ENCODE results near the gene FAH.

The FAH gene

DNA sequence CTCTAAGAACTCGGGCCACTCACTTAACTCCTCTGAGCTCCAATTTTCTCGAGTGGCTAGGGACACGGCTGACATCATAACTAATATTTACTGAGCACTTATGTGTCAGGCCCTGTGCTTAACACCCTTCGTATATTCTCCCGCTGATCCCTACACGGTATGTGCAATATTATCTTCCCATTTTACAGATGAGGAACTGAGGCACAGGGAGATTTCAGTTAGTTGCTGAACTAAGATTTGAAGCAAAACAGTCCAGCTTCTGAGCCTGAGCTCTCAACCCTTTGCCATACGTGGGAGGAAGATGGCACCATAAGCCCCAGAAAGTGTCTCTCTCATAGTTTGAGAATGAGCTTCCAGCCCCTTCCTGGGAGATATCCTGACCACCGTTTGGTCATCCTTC, 19.6 kb downstream of the FAH start:
- Histone ChIP-seq H3K4me1 (ENCODE audit: control insufficient read depth, insufficient read depth, low read length) (no peaks in the 10 kb centered on the region), H3K36me3 (ENCODE audit: control insufficient read depth, insufficient read depth, low read length) (peaks cover 22% of the 10 kb centered on the region; the same call in 1 of the 2 replicates), H3K4me3 (ENCODE audit: low read depth, low read length) (no peak overlapping the region), H3K27ac (ENCODE audit: low read depth, low read length) (no peak overlapping the region), H3K9ac (ENCODE audit: low read length) (no peak overlapping the region), H3K27me3 (ENCODE audit: control insufficient read depth, insufficient read depth, low read length) (no peaks in the 10 kb centered on the region), H3K9me3 (ENCODE audit: control insufficient read depth, insufficient read depth, low read depth, low read length) (no peaks in the 10 kb centered on the region)

DNA sequence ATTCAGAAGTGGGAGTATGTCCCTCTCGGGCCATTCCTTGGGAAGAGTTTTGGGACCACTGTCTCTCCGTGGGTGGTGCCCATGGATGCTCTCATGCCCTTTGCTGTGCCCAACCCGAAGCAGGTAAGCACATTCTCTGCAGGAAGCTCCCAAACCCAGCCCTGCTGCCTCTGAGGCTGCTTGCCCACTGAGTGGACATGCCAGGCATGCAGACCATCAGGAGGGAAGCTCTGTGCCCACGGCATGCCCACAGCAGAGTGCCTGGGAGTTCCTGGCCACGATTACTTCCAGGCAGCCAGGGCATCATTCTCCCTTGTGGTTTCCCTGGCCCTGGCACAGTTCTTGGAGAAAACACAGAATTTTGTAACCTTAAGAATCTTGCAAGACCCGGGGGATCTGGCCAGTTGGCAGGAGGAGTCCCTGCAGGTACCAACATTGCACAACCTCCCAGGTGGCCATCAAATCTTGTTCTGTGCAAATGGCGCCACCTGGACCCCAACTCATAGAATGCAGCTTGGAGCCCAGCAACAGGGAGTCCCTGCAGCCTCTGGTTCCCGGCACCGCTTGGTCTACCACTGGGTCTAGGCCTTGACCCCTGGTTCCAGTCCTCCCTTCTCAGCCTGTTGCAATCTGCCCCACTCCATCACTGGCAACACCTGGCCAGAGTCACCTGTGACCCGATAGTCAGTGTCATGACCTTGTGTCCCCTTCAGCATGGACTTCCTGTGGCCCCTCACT, 20.4 kb downstream of the FAH start:
- H3K36me3 ChIP-seq (ENCODE audit: control insufficient read depth, insufficient read depth, low read length), result peaks cover 24% of the 10 kb centered on the region; the same call in 1 of the 2 replicates
- no peak overlapping the region for H3K9ac ChIP-seq (ENCODE audit: low read length)
- no peaks in the 10 kb centered on the region for H3K9me3 ChIP-seq (ENCODE audit: control insufficient read depth, insufficient read depth, low read depth, low read length)
- H3K27me3 ChIP-seq (ENCODE audit: control insufficient read depth, insufficient read depth, low read length), result no peaks in the 10 kb centered on the region
- no peaks in the 10 kb centered on the region for H3K4me1 ChIP-seq (ENCODE audit: control insufficient read depth, insufficient read depth, low read length)
- H3K4me3 ChIP-seq (ENCODE audit: low read depth, low read length), result no peak overlapping the region
- no peak overlapping the region for H3K27ac ChIP-seq (ENCODE audit: low read depth, low read length)

GRCh38 chr15:80174017-80174746, 21.4 kb downstream of the FAH start:
- peaks cover 21% of the 10 kb centered on the region; the same call in 1 of the 2 replicates for H3K36me3 ChIP-seq (ENCODE audit: control insufficient read depth, insufficient read depth, low read length)
- no peak overlapping the region for H3K9ac ChIP-seq (ENCODE audit: low read length)
- no peak overlapping the region for H3K27ac ChIP-seq (ENCODE audit: low read depth, low read length)
- H3K4me3 ChIP-seq (ENCODE audit: low read depth, low read length), result no peak overlapping the region
- no peaks in the 10 kb centered on the region for H3K4me1 ChIP-seq (ENCODE audit: control insufficient read depth, insufficient read depth, low read length)
- no peaks in the 10 kb centered on the region for H3K27me3 ChIP-seq (ENCODE audit: control insufficient read depth, insufficient read depth, low read length)
- no peaks in the 10 kb centered on the region for H3K9me3 ChIP-seq (ENCODE audit: control insufficient read depth, insufficient read depth, low read depth, low read length)

DNA sequence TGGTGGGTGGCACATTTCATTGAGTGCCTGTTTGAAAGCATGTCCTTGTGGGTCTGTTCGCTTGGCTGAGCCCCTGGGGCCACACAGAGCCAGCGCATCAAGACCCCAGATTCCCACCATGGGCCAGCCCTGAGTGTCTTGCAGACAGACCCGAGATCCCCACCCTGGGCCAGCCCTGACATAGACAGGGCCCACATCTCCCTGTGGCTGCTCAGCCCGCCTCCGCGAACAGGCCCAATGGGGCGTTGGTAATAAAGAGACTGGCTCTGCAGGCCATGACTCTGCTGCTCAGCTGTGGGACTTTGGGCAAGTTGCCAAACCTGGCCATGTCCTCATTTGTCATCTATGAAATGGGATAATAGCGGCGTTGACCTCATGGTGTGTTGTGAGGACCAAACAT, 22.6 kb downstream of the FAH start:
- Histone ChIP-seq H3K27ac (ENCODE audit: low read depth, low read length) (no peak overlapping the region), H3K9me3 (ENCODE audit: control insufficient read depth, insufficient read depth, low read depth, low read length) (no peaks in the 10 kb centered on the region), H3K36me3 (ENCODE audit: control insufficient read depth, insufficient read depth, low read length) (peaks cover 21% of the 10 kb centered on the region; the same call in 1 of the 2 replicates), H3K27me3 (ENCODE audit: control insufficient read depth, insufficient read depth, low read length) (no peaks in the 10 kb centered on the region), H3K4me1 (ENCODE audit: control insufficient read depth, insufficient read depth, low read length) (no peaks in the 10 kb centered on the region), H3K4me3 (ENCODE audit: low read depth, low read length) (no peak overlapping the region), H3K9ac (ENCODE audit: low read length) (no peak overlapping the region)

GRCh38 chr15:80176443-80176842, 23.6 kb downstream of the FAH start:
- H3K9me3 ChIP-seq (ENCODE audit: control insufficient read depth, insufficient read depth, low read depth, low read length), result no peaks in the 10 kb centered on the region
- H3K36me3 ChIP-seq (ENCODE audit: control insufficient read depth, insufficient read depth, low read length), result peaks cover 28% of the 10 kb centered on the region
- no peaks in the 10 kb centered on the region for H3K4me1 ChIP-seq (ENCODE audit: control insufficient read depth, insufficient read depth, low read length)
- H3K9ac ChIP-seq (ENCODE audit: low read length), result no peak overlapping the region
- no peak overlapping the region for H3K27ac ChIP-seq (ENCODE audit: low read depth, low read length)
- H3K4me3 ChIP-seq (ENCODE audit: low read depth, low read length), result no peak overlapping the region
- H3K27me3 ChIP-seq (ENCODE audit: control insufficient read depth, insufficient read depth, low read length), result no peaks in the 10 kb centered on the region

- Histone ChIP-seq H3K4me3 (ENCODE audit: low read depth, low read length) (no peak overlapping the region), H3K27me3 (ENCODE audit: control insufficient read depth, insufficient read depth, low read length) (no peaks in the 10 kb centered on the region), H3K9me3 (ENCODE audit: control insufficient read depth, insufficient read depth, low read depth, low read length) (no peaks in the 10 kb centered on the region), H3K36me3 (ENCODE audit: control insufficient read depth, insufficient read depth, low read length) (peaks cover 29% of the 10 kb centered on the region), H3K4me1 (ENCODE audit: control insufficient read depth, insufficient read depth, low read length) (no peaks in the 10 kb centered on the region), H3K27ac (ENCODE audit: low read depth, low read length) (no peak overlapping the region), H3K9ac (ENCODE audit: low read length) (no peak overlapping the region)
These were observed 24.4 kb downstream of the FAH start for GRCh38 chr15:80177156-80177555.

DNA sequence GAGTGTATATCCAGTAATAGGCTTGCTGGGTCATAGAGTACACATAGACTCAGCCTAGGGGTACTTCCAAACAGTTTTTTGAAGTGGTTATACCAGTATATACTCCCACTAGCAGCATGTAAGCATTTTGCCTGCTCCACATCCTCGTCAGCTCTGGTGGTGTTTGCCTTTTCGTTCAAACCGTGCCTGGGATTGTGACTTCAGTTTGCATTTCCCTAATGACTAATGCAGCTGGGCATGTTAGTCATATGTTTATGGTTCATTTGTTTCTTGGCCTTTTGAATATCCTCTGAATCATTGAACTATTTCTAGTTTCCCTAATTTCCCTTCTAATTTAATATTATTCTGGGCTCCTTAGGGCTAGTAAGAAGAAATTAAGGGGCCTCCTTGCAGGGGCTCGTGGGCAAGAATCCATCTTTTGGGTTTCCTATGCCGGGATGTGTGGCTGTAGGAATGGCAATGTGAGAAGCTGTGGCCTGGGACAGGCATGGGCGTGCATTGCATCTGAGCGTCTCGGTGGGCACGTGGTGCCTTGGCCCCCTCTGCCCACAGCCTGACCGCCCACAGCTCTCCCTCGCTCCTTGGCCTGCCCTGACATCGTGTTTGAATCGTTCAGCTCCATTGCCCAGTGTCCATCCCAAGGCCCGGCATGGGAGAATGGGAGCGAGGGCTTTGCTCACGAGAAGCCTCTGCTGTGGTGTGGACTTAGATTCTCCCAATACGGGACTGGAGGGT, 26.4 kb downstream of the FAH start:
- Histone ChIP-seq H3K4me1 (ENCODE audit: control insufficient read depth, insufficient read depth, low read length) (no peaks in the 10 kb centered on the region), H3K9ac (ENCODE audit: low read length) (no peak overlapping the region), H3K27ac (ENCODE audit: low read depth, low read length) (no peak overlapping the region), H3K36me3 (ENCODE audit: control insufficient read depth, insufficient read depth, low read length) (peaks cover 33% of the 10 kb centered on the region), H3K4me3 (ENCODE audit: low read depth, low read length) (no peak overlapping the region), H3K27me3 (ENCODE audit: control insufficient read depth, insufficient read depth, low read length) (no peaks in the 10 kb centered on the region), H3K9me3 (ENCODE audit: control insufficient read depth, insufficient read depth, low read depth, low read length) (no peaks in the 10 kb centered on the region)

GRCh38 chr15:80179935-80180334, 27.1 kb downstream of the FAH start:
- peaks cover 31% of the 10 kb centered on the region for H3K36me3 ChIP-seq (ENCODE audit: control insufficient read depth, insufficient read depth, low read length)
- H3K9me3 ChIP-seq (ENCODE audit: control insufficient read depth, insufficient read depth, low read depth, low read length), result no peaks in the 10 kb centered on the region
- H3K4me3 ChIP-seq (ENCODE audit: low read depth, low read length), result no peak overlapping the region
- no peak overlapping the region for H3K27ac ChIP-seq (ENCODE audit: low read depth, low read length)
- H3K9ac ChIP-seq (ENCODE audit: low read length), result no peak overlapping the region
- no peaks in the 10 kb centered on the region for H3K27me3 ChIP-seq (ENCODE audit: control insufficient read depth, insufficient read depth, low read length)
- no peaks in the 10 kb centered on the region for H3K4me1 ChIP-seq (ENCODE audit: control insufficient read depth, insufficient read depth, low read length)

DNA sequence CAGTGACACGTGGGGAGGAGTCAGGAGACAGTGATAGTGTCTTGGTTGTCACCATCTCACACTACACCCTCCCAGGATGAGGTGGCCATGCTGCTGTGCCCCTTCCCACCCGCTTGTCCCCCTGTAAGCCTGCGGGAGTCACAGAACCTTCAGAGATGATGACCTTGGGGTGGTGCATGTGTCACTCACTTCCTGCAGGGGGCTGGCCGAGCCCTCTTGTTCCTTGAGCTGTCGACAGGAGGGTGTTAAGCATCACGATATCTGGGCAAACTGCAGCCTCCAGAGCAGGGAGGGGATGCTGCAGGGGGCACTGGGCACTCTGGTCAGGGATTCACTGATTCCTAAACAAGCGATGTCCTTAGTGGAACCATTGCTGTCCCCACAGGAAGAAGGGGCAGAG, 27.7 kb downstream of the FAH start:
- H3K4me3 ChIP-seq (ENCODE audit: low read depth, low read length), result no peak overlapping the region
- peaks cover 33% of the 10 kb centered on the region for H3K36me3 ChIP-seq (ENCODE audit: control insufficient read depth, insufficient read depth, low read length)
- H3K27ac ChIP-seq (ENCODE audit: low read depth, low read length), result no peak overlapping the region
- no peaks in the 10 kb centered on the region for H3K27me3 ChIP-seq (ENCODE audit: control insufficient read depth, insufficient read depth, low read length)
- no peak overlapping the region for H3K9ac ChIP-seq (ENCODE audit: low read length)
- no peaks in the 10 kb centered on the region for H3K4me1 ChIP-seq (ENCODE audit: control insufficient read depth, insufficient read depth, low read length)
- no peaks in the 10 kb centered on the region for H3K9me3 ChIP-seq (ENCODE audit: control insufficient read depth, insufficient read depth, low read depth, low read length)

- H3K4me1 ChIP-seq (ENCODE audit: control insufficient read depth, insufficient read depth, low read length), result no peaks in the 10 kb centered on the region
- H3K27ac ChIP-seq (ENCODE audit: low read depth, low read length), result no peak overlapping the region
- peaks cover 36% of the 10 kb centered on the region for H3K36me3 ChIP-seq (ENCODE audit: control insufficient read depth, insufficient read depth, low read length)
These were observed 28.2 kb downstream of the FAH start for GRCh38 chr15:80180986-80181385.

More at GRCh38 chr15:80180986-80181385, 28.2 kb downstream of the FAH start:
- Histone ChIP-seq H3K4me3 (ENCODE audit: low read depth, low read length) (no peak overlapping the region), H3K9ac (ENCODE audit: low read length) (no peak overlapping the region), H3K27me3 (ENCODE audit: control insufficient read depth, insufficient read depth, low read length) (no peaks in the 10 kb centered on the region), H3K9me3 (ENCODE audit: control insufficient read depth, insufficient read depth, low read depth, low read length) (no peaks in the 10 kb centered on the region)
